Measurements from ENCODE around the gene BHMT2.

BHMT2 gene

DNA sequence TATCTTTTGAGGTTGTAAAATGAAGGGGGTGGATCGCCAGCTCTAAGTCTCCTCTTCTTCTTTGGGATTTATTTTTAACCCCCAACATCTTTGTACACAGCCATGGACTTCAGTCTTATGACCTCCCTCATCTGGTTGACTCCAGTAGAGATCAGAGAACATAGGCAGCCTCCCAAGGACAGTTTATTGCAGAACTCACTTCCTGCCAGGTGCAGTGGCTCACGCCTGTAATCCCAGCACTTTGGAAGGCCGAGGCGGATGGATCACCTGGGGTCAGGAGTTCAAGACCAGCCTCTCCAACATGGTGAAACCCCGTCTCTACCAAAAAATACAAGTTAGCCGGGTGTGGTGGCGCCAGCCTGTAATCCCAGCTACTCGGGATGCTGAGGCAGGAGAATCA lies 39.2 kb downstream of the BHMT2 start:
- TF ChIP-seq, protein P1, sequence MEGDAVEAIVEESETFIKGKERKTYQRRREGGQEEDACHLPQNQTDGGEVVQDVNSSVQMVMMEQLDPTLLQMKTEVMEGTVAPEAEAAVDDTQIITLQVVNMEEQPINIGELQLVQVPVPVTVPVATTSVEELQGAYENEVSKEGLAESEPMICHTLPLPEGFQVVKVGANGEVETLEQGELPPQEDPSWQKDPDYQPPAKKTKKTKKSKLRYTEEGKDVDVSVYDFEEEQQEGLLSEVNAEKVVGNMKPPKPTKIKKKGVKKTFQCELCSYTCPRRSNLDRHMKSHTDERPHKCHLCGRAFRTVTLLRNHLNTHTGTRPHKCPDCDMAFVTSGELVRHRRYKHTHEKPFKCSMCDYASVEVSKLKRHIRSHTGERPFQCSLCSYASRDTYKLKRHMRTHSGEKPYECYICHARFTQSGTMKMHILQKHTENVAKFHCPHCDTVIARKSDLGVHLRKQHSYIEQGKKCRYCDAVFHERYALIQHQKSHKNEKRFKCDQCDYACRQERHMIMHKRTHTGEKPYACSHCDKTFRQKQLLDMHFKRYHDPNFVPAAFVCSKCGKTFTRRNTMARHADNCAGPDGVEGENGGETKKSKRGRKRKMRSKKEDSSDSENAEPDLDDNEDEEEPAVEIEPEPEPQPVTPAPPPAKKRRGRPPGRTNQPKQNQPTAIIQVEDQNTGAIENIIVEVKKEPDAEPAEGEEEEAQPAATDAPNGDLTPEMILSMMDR (IDR thresholded peaks at IDR 0.05; ENCODE audit: extremely low read depth, insufficient read depth, missing control alignments), result no peak
- in situ Hi-C loops (cut with MboI; ENCODE audit: low pct_unique_long_range_greater_than_20kb, low sequenced_read_pairs, unreplicated experiment), result no loop called here
- no peak for DNase-seq (ENCODE audit: low spot score)

DNA sequence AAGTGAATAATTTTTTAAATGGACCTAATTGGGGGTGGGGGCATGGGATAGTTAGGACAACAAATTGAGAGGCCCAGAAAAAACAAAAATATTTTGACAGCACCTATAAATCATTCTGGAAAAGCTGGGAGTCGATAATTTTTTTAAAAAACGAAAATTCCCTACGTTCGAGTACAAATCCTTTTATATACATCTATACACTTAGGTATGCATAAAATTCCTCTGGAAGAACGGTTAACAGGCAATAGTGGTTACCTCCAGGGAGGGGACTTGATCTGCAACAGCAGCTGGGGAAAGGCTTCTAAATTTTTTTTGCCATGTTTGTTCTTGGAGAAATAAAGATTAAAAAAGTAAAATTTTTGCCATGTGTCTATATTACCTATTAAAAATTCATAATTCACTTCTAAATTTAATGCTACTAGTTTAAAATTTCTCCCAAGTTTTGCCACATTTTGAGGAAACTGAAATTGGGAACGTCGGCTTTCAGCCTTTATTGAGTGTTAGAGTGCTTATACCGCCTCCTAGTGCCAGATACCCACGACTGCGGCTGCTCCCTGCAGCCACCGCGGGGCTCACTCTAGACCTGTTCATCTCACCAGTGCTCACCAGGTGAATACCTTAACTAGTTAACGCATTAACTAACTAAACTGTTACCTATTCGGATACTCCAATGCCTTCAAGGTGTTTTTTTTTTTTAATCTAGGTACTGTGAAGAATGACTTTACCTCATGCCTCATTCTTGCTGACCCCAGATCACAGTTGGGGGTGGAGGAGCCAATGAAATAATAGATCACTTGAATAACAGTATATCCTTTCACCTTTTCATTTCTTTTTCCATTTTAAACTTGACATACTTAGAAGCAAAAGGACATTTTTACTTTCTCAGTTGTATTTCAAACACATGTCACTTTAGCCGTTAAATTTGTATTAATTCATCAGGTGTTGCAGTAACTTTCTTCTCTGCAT lies 40.2 kb downstream of the BHMT2 start:
- DNase-seq (ENCODE audit: low spot score), result peak; percentile 61
- in situ Hi-C loops (cut with MboI; ENCODE audit: low pct_unique_long_range_greater_than_20kb, low sequenced_read_pairs, unreplicated experiment), result no loop called here
- TF ChIP-seq, protein P1 (IDR thresholded peaks at IDR 0.05; ENCODE audit: extremely low read depth, insufficient read depth, missing control alignments), result peak; percentile 71

DNA sequence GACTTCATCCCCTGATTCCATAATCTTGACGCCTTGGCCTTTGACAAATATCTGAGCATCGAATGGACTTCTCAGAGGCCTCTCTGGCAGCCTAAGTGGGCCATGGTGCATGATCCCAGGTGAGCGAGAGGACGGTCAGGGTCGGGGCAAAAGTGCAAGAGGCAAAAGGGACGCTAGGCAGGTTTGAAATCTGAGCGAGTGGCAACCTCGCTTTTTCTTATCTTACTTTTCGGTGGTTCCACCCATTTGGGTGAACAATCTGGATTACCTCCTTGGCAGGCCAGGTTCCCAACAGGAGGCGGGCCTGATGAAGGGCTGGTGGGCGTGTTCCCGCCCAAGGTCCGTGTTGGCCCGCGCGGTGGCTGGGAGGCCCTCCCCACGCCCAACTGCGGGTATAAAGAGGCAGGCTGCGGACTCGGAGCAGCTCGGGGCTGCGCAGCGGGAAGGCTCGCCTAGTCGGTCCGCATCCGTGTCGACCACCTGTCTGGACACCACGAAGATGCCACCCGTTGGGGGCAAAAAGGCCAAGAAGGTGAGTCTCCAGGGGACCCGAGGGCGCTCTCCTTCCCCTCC lies 41.9 kb downstream of the BHMT2 start, which contains the start of gene BHMT:
Gene BHMT (plus strand): TSS at position 423 of the 573 bp plus-strand sequence. CDS start 77 bp downstream, at position 500.
- no peak for DNase-seq (ENCODE audit: low spot score)
- TF ChIP-seq, protein P1 (IDR thresholded peaks at IDR 0.05; ENCODE audit: extremely low read depth, insufficient read depth, missing control alignments), result no peak
- in situ Hi-C loops (cut with MboI; ENCODE audit: low pct_unique_long_range_greater_than_20kb, low sequenced_read_pairs, unreplicated experiment), result no loop called here

DNA sequence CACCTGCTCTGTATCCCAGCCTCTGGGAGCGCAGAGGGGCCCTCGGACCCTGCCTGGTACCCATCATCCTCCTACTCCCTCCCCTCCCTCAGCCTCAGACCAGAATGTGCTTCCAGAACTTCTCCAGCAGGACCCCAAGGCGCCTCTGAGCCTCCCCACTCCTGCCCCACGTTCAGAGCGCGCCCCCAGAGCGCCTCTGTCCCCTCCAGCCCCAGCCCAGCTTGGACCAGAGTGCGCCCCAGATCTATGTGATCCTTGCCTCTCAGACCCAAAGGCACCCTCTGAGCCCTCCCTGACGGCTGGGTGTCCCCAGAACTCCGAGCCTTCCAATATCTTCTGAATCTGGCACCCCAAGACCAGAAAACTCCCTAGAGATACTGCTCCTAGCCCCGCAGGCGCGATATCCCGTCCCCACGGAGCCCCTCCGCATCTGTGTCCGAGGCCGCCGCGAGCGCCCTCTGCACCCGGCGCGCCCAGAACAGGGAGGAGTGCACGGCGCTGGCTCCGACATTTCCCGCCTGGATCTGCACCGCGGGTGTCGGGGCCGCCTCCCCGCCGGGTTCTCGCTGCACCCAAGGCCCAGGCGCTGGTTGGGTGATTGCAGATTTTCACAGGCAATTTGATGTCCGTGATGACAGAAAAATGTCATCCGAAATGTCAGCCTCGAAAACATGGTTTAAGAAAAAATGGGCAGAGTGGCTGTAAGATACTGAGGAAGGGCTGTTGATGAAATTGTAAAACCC lies 42.6 kb downstream of the BHMT2 start:
- in situ Hi-C loops (cut with MboI; ENCODE audit: low pct_unique_long_range_greater_than_20kb, low sequenced_read_pairs, unreplicated experiment), result no loop called here
- DNase-seq (ENCODE audit: low spot score), result no peak
- TF ChIP-seq, protein P1 (IDR thresholded peaks at IDR 0.05; ENCODE audit: extremely low read depth, insufficient read depth, missing control alignments), result no peak

DNA sequence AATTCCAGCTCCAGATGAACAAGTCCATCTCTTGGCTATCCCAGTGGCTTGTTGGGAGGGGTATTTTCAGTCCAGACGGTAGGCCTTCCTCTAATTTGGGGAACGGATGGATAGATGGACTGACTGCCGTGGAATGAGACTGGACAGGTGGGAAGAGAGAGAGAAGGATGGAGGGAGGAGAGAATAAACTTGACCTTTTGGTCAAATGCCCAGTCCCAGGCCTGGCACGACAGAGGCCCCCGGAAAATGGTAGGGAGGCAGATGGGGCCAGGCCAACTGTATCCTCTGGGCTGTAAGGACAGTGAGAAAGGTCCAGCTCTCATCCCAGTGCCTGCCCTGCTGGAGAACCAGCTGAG lies 43.1 kb downstream of the BHMT2 start:
- in situ Hi-C loops (cut with MboI; ENCODE audit: low pct_unique_long_range_greater_than_20kb, low sequenced_read_pairs, unreplicated experiment), result no loop called here
- TF ChIP-seq, protein P1 (IDR thresholded peaks at IDR 0.05; ENCODE audit: extremely low read depth, insufficient read depth, missing control alignments), result no peak

DNA sequence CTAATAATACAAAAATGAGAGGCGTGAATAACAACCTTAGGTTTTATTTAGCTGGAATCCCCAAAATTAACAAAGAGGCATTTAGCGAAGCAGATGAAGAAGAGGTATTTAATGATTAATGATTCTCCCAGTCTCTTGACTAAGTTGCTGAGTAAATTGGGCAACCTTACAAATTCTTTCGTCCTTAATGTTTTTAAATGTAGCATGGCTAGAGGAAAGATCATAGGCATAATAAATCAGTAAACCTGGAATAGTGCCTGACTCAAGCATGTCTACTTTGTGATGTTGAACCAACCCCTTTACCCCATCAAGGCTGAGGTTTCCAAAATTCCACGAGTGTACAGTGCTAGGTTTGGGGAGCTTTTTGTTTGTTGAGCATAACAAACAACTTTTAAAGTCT lies 49.9 kb downstream of the BHMT2 start:
- no peak for DNase-seq (ENCODE audit: low spot score)

More for the DNA sequence above, 43.1 kb downstream of the BHMT2 start:
- DNase-seq (ENCODE audit: low spot score), result no peak

More for the DNA sequence above, 49.9 kb downstream of the BHMT2 start:
- in situ Hi-C loops (cut with MboI; ENCODE audit: low pct_unique_long_range_greater_than_20kb, low sequenced_read_pairs, unreplicated experiment), result no loop called here
- TF ChIP-seq, protein P1 (IDR thresholded peaks at IDR 0.05; ENCODE audit: extremely low read depth, insufficient read depth, missing control alignments), result no peak
